Fibroblast of the aortic adventitia (primary cell): Measurements from ENCODE around the gene ENTPD6. TPM values are rescaled to one million over a fixed set of nuclear protein-coding genes. Genes with fewer than 3 reads are reported as not detected.
"Not testable (repeated sequence)": the region's sequence is repeated elsewhere in the genome, so short reads cannot be mapped to it uniquely, and the experiment has no call there.

Experiments used
- DNase-seq: peaks from one replicate; pipeline ENCODE4 v3.0.0-alpha.2; 2010; ENCODE audit warnings: low read depth
- H3K4me3 ChIP-seq: 2 replicates; pipeline ENCODE4 v1.5.1; 2011; ENCODE audit warnings: low read depth, mild to moderate bottlenecking, control low read depth, low read length, moderate library complexity
- total RNA-seq: library from RNA; depleted of rRNA; stranded (reverse); fragments of >200 nt; gene quantifications from 2 replicates; pipeline ENCODE4 v1.2.3, GENCODE V29; 2012; ENCODE audit warnings: low replicate concordance
- TF ChIP-seq, protein P1 (sequence below): IDR thresholded peaks from 2 replicates; pipeline ENCODE4 v1.5.1; 2011; ENCODE audit warnings: mild to moderate bottlenecking, low read length, control low read depth, inconsistent platforms; ENCODE audit not compliant: insufficient read depth

The ENTPD6 gene
- total RNA-seq, 1 donor = 40.5 TPM

DNA sequence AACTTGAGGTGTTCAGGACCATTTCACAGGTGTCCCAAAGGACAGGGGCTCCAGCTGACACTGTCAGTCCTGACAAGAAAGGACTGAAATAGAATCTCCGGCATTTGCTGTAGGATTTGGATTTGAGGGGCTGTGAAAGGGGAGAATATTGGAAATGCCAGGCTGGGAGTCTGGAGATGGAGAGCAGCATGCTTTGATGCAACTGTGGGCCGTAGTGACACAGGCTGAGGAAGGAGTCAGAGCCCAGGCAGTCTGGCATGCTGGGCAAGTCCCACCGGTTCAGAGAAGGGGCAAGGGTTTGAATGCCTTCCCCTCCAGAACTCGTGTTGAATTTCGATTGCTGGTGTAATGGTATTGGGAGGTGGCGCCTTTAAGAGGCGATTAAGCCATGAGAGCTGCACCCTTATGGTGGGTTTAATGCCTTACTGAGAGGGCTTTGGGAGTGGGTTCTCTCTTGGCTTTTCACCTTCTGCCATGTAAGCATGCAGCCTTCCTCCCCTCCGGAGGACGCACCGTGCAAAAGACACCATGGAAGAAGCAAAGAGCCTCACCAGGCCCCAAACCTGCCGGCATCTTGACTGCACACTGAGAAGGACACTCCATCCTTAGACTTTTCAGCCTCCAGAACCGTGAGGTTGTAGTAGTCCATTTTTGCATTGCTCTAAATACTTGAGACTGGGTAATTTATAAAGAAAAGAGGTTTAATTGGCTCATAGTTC is 43.0 kb downstream of the ENTPD6 start:
- peak; percentile 43 for DNase-seq
- TF ChIP-seq, protein P1, sequence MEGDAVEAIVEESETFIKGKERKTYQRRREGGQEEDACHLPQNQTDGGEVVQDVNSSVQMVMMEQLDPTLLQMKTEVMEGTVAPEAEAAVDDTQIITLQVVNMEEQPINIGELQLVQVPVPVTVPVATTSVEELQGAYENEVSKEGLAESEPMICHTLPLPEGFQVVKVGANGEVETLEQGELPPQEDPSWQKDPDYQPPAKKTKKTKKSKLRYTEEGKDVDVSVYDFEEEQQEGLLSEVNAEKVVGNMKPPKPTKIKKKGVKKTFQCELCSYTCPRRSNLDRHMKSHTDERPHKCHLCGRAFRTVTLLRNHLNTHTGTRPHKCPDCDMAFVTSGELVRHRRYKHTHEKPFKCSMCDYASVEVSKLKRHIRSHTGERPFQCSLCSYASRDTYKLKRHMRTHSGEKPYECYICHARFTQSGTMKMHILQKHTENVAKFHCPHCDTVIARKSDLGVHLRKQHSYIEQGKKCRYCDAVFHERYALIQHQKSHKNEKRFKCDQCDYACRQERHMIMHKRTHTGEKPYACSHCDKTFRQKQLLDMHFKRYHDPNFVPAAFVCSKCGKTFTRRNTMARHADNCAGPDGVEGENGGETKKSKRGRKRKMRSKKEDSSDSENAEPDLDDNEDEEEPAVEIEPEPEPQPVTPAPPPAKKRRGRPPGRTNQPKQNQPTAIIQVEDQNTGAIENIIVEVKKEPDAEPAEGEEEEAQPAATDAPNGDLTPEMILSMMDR = no peak
- H3K4me3 ChIP-seq = no peak overlapping the region

DNA sequence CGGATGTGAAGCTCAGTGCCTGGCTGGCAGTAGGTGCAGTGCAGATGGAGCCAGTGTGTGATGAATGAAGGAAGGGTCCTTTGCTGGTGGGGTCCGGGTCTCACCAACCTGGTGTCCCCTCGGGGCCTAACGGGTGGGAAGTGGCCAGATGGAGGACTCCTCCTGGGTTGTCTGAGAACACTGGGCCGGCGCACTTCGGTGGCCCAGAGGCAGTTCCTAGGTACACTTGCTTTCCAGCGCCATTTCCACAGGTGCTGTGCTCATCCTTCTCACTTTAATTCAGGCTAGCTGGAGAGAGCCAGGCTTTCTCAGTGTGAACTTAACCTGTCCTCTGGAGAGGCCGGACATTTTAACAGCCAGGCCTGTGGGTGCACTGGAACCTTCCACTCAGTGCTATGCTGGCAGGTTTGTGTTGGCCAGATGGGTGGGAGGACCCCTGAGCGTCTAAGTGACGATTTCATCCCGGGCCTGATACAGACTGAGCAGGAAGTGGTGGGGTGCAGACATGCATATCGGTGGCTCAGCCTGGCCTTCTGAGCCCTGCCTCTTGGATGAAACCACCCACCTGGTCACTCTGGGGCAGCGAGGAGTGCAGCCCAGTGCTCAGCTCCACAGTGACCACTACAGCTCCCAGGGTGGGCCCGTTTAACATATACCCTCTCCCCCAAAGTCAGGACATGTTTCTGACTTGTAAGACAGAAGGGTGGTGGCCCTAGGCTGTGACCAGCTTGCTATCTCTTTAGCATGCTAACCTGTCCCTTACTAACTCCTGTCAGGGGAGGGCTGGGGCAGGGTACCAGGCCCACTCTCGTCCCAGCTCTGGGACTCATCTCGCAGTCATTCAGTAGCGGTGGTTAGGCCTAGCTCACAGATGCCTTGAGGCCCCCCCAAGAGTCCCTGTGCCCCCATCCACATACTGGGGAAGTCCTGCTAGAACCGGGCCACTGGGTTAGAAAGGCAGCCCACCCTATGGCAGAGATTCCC is 44.2 kb downstream of the ENTPD6 start:
- TF ChIP-seq, protein P1 = no peak
- DNase-seq = no peak
- H3K4me3 ChIP-seq = no peak overlapping the region

DNA sequence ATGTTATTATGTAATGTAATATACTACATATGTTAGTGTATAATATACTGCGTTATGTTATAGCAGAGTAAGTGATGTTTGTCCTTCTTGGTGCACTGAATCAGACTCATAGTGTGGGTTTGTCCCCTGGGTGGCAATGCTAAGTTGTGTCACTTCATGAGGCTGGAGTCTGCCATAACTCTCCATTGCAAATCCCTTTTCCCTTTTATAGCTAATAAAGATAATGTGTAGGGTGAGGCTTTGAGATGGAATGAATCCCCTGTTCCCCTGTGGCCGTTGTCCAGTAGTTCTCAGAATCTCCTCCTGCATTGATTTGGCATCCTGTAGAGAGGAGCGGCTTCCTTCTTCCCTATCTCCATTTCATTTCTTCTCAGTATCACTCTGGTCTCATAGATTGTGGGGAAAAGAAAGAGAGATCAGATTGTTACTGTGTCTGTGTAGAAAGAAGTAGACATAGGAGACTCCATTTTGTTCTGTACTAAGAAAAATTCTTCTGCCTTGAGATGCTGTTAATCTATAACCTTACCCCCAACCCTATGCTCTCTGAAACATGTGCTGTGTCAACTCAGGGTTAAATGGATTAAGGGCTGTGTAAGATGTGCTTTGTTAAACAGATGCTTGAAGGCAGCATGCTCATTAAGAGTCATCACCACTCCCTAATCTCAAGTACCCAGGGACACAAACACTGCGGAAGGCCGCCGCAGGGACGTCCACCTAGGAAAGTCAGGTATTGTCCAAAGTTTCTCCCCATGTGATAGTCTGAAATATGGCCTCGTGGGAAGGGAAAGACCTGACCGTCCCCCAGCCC is 45.5 kb downstream of the ENTPD6 start:
- not testable (repeated sequence) for H3K4me3 ChIP-seq, DNase-seq

DNA sequence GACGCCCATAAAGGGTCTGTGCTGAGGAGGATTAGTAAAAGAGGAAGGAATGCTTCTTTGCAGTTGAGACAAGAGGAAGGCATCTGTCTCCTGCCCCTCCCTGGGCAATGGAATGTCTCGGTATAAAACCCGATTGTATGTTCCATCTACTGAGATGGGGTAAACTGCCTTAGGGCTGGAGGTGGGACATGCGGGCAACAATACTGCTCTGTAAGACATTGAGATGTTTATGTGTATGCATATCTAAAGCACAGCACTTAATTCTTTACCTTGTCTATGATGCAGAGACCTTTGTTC is 46.1 kb downstream of the ENTPD6 start:
- not testable (repeated sequence) for DNase-seq

DNA sequence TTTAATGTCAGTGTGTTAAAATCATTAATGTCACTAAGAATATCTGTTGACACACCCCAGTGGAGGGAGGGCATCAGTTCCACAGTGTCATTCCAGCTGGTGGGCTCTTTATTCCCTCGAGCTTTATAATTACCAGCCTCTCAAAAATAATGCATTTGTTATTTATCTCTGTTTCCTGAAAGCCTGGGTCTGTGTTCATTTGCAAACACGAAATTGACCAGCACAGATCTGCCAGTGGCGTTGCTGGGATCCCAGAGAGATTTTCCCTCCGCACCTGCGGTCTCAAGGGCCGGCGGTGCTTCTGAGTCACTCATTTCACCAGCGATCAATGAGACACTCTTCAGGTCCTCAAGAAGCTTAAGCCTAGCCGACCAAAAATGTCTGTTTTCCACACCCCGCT is 46.7 kb downstream of the ENTPD6 start:
- TF ChIP-seq, protein P1 = no peak
- no peak overlapping the region for H3K4me3 ChIP-seq

More for the DNA sequence above, 46.1 kb downstream of the ENTPD6 start:
- not testable (repeated sequence) for H3K4me3 ChIP-seq

DNA sequence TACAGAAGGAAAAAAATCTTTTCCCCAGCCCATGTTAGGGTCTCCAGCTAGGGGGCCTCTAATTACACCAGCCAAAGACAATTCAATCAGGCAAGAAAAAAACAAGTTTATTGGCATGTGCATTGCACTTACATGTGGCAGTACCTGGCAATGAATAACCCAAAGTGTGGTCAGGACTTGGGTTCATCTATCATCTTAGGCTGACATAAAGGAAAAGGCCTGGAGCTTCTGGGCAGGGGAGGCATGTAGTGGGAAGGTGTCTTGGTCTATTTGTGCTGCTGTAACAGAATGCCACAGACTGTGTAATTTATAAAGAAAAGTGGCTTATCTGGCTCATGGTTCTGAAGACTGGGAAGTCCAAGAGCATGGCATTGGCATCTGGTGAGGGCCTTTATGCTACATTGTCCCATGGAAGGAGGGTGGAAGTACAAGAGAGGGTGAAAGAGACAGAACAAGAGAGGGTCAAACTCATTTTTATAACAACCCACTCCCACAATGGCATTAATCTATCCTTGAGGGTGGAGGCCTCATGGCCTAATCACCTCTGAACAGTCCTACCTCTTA is 48.0 kb downstream of the ENTPD6 start:
- TF ChIP-seq, protein P1 = no peak
- no peak for DNase-seq

More for the DNA sequence above, 46.7 kb downstream of the ENTPD6 start:
- no peak for DNase-seq

DNA sequence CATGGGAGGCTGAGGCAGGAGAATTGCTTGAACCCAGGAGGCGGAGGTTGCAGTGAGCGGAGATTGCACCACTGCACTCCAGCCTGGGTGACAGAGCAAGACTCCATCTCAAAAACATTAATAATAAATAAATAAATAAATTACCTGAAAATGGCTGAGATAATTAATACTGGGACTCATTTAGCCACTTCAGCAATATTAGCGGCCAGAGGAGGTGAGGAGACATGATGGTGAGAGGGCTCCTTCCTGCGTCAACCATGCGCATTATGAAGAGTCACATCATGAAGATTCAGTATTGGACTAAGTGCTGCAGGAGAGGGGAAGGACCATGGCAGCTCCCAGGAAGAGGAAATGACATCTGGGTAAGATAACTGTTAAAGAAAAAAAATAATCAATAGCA is 49.5 kb downstream of the ENTPD6 start:
- TF ChIP-seq, protein P1 = no peak
- DNase-seq = no peak
- no peak overlapping the region for H3K4me3 ChIP-seq

More for the DNA sequence above, 48.0 kb downstream of the ENTPD6 start:
- no peak overlapping the region for H3K4me3 ChIP-seq
